Ishikawa (cell line): ENCODE results near the gene TECTB.

ENCODE experiments used
- CEBPB ChIP-seq: IDR thresholded peaks from 2 replicates; pipeline ENCODE4 v1.6.1; 2012
- CREB1 ChIP-seq: IDR thresholded peaks from 2 replicates; pipeline ENCODE4 v1.6.1; 2012; ENCODE audit warnings: low read depth
- EP300 ChIP-seq: IDR thresholded peaks from 2 replicates; pipeline ENCODE4 v1.6.1; 2012; ENCODE audit warnings: borderline replicate concordance
- NFIC ChIP-seq: IDR thresholded peaks from 2 replicates; pipeline ENCODE4 v1.6.1; 2012
- RAD21 ChIP-seq: IDR thresholded peaks from 2 replicates; pipeline ENCODE4 v1.6.1; 2012; ENCODE audit warnings: low read depth
- REST ChIP-seq: IDR thresholded peaks from 2 replicates; pipeline ENCODE4 v1.6.1; 2012; ENCODE audit warnings: low read depth, mild to moderate bottlenecking
- TAF1 ChIP-seq: IDR thresholded peaks from 2 replicates; pipeline ENCODE4 v1.6.1; 2012; ENCODE audit warnings: low read depth, mild to moderate bottlenecking
- TCF12 ChIP-seq: IDR thresholded peaks from 2 replicates; pipeline ENCODE4 v1.6.1; 2012; ENCODE audit warnings: low read depth
- TEAD4 ChIP-seq: IDR thresholded peaks from 2 replicates; pipeline ENCODE4 v1.6.1; 2012
- YY1 ChIP-seq: IDR thresholded peaks from 2 replicates; pipeline ENCODE4 v1.6.1; 2012; ENCODE audit warnings: low read depth
- TF ChIP-seq, protein P1 (sequence below): IDR thresholded peaks from 2 replicates; pipeline ENCODE4 v1.6.1; 2012

GRCh38 chr10:112283100-112283499 lies at the start of gene TECTB:
- TF ChIP-seq CREB1: no peak
- no peak for TF ChIP-seq EP300
- TF ChIP-seq REST: no peak
- no peak for TF ChIP-seq NFIC
- TF ChIP-seq YY1: no peak
- TF ChIP-seq CEBPB: no peak
- no peak for TF ChIP-seq RAD21
- no peak for TF ChIP-seq TAF1
- no peak for TF ChIP-seq TCF12
- TF ChIP-seq TEAD4: no peak
- TF ChIP-seq, protein P1, sequence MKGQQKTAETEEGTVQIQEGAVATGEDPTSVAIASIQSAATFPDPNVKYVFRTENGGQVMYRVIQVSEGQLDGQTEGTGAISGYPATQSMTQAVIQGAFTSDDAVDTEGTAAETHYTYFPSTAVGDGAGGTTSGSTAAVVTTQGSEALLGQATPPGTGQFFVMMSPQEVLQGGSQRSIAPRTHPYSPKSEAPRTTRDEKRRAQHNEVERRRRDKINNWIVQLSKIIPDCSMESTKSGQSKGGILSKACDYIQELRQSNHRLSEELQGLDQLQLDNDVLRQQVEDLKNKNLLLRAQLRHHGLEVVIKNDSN: no peak
